GM19193 (cell line): ENCODE measurements around the gene DNMT1.

Experiments used
- POLR2A ChIP-seq: IDR thresholded peaks from 4 replicates; pipeline ENCODE4 v1.6.1; 2011; ENCODE audit not compliant: insufficient read depth, insufficient read length; ENCODE audit errors: extremely low read depth

DNMT1 gene

GRCh38 chr19:10226021-10226375, 31.2 kb upstream of the DNMT1 start:
- no peak for TF ChIP-seq POLR2A

- TF ChIP-seq POLR2A, result no peak
Measured at GRCh38 chr19:10224337-10224736, 29.6 kb upstream of the DNMT1 start.

- no peak for TF ChIP-seq POLR2A
Measured at GRCh38 chr19:10223488-10224213, 28.9 kb upstream of the DNMT1 start.

GRCh38 chr19:10222201-10222890, 27.6 kb upstream of the DNMT1 start:
- TF ChIP-seq POLR2A, result no peak

GRCh38 chr19:10220695-10221094, 25.9 kb upstream of the DNMT1 start:
- no peak for TF ChIP-seq POLR2A

GRCh38 chr19:10219678-10220077, 24.9 kb upstream of the DNMT1 start:
- TF ChIP-seq POLR2A, result no peak

GRCh38 chr19:10217085-10217484, 22.3 kb upstream of the DNMT1 start:
- TF ChIP-seq POLR2A, result no peak

GRCh38 chr19:10214784-10215183, 20.0 kb upstream of the DNMT1 start:
- TF ChIP-seq POLR2A, result no peak

- no peak for TF ChIP-seq POLR2A
Measured at GRCh38 chr19:10211691-10212090, 16.9 kb upstream of the DNMT1 start.

GRCh38 chr19:10211061-10211460, 16.3 kb upstream of the DNMT1 start:
- TF ChIP-seq POLR2A, result no peak

GRCh38 chr19:10209315-10209714, 14.6 kb upstream of the DNMT1 start:
- TF ChIP-seq POLR2A, result no peak

GRCh38 chr19:10207026-10207425, 12.3 kb upstream of the DNMT1 start:
- no peak for TF ChIP-seq POLR2A

GRCh38 chr19:10206226-10206885, 11.6 kb upstream of the DNMT1 start:
- TF ChIP-seq POLR2A, result no peak

GRCh38 chr19:10205636-10206035, 10.9 kb upstream of the DNMT1 start:
- no peak for TF ChIP-seq POLR2A

GRCh38 chr19:10203686-10204085, 8.9 kb upstream of the DNMT1 start:
- no peak for TF ChIP-seq POLR2A

- TF ChIP-seq POLR2A, result no peak
Measured at GRCh38 chr19:10201176-10201575, 6.4 kb upstream of the DNMT1 start.
